NCI-H146 treated with DMSO at 0.1 percent for 48 hours (cell line): ENCODE measurements around the gene CNOT3.
"Not testable (repeated sequence)": the region's sequence is repeated elsewhere in the genome, so short reads cannot be mapped to it uniquely, and the experiment has no call there.

Experiments used
- DNase-seq: peaks from one replicate; lab custom pipeline; 2025; ENCODE audit not compliant: unreplicated experiment; lab: John Stamatoyannopoulos, UW

Gene CNOT3

GRCh38 chr19:54190503-54191010, 53.0 kb downstream of the CNOT3 start:
- peak; percentile 98 for DNase-seq

GRCh38 chr19:54191011-54191810, 53.6 kb downstream of the CNOT3 start, which contains the start of gene TSEN34:
TSEN34 (plus strand) TSS chr19:54191308; CDS start chr19:54191365, 57 bp downstream.
- peak; percentile 83 for DNase-seq

GRCh38 chr19:54191811-54192453, 54.4 kb downstream of the CNOT3 start:
- DNase-seq: no peak

DNA sequence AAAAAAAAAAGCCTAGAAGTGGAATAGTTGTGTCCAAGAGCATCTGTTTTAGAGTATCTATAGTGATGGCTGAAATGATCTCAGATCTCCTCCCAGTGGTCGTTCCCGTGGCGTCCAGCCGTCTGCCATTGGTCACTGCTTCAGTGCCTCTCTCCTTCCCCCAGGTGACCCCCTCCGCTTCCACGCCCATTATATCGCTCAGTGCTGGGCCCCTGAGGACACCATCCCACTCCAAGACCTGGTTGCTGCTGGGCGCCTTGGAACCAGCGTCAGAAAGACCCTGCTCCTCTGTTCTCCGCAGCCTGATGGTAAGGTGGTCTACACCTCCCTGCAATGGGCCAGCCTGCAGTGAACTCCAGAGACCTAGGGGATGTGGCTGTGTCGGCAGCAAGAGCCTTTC, 55.4 kb downstream of the CNOT3 start:
- DNase-seq: no peak

GRCh38 chr19:54194463-54194862, 56.9 kb downstream of the CNOT3 start:
- DNase-seq: not testable (repeated sequence)

DNA sequence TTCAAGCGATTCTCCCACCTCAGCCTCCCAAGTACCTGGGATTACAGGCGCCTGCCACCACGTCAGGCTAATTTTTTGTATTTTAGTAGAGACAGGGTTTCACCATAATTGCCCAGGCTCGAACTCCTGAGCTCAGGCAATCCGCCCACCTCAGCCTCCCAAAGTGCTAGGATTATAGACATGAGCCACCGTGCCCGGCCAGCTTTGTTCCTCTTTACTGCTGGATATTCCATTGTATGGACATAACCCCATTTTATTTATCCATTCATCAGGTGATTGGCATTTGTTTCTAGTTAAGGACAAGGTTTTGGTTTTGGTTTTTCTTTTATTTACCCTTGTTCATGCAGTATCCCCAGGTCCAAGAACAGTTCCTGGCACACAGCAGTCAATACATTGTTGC, 59.0 kb downstream of the CNOT3 start:
- no peak for DNase-seq

DNA sequence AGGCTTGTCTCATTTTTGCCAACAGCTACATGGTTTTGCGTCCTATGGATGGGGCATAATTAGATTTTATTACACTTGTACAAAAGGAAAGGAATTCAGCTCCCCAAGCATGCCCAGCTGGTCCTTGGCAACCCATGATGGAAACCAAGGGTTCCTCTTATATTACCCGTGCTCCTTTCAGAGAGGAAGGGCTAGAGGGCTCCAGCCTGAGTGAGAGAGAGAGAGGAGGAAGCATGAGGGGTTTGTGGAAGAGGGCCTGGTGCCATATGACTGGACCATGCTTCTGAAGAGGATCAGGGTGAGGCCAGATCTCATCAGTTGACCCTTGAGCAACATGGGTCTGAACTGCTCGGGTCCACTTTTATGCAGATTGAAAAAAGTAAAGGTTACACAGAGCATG, 59.6 kb downstream of the CNOT3 start:
- no peak for DNase-seq

DNA sequence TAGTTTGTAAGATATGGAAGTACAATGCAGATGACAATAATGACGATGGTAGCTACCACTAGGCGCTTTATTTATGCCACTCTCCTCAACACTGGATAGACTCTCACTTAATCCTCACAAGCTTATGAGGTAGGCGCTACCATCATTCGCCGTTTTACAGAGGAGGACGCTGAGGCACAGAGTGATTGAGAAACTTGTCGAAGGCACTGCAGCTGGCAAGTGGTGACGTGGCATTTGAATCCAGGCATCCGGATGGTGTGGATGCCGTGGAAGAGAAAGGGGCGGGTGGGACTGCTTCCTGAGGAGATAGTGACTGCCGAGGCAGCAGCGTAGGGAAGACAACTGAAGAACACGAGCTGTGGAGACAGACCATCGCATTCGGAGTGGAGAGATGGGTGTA, 61.8 kb downstream of the CNOT3 start:
- DNase-seq: no peak

DNA sequence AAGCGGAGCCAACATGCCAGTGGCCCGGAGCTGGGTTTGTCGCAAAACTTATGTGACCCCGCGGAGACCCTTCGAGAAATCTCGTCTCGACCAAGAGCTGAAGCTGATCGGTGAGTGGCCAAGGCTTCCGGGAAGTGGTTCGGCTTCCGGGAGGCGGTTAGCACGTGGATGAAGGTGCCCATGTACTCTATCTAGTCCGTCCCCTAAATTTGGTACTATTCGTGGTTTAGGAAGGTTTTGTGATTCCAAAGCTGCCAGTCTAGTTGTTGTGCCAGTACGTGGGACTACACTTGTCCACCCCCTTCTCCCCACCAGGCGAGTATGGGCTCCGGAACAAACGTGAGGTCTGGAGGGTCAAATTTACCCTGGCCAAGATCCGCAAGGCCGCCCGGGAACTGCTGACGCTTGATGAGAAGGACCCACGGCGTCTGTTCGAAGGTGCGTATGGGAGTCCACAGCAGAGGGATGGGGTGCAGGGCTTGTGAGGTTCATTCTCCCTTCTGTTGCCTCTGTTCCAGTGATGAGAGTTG, 63.7 kb downstream of the CNOT3 start:
- no peak for DNase-seq

- DNase-seq: no peak
These were observed 64.4 kb downstream of the CNOT3 start for GRCh38 chr19:54201980-54202379.

DNA sequence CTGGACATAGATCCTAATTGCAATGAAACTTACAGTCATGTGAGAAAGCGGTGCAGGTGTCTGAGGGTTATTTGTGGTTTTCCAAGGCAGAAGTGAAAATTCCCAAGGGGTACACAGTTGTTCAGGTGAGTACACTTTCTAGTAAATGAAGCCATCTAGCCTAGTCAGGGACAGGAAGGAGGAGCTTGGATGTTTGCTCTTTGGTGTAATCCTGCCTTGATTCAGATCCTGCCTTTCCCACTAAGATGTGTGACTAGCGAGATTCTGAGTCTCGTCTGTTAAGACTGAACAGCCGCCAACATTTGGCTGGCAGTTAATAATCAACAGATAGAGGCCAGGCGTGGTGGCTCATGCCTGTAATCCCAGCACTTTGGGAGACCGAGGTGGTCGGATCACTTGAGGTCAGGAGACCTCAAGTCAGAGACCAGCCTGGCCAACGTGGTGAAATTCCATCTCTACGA, 65.6 kb downstream of the CNOT3 start:
- no peak for DNase-seq

DNA sequence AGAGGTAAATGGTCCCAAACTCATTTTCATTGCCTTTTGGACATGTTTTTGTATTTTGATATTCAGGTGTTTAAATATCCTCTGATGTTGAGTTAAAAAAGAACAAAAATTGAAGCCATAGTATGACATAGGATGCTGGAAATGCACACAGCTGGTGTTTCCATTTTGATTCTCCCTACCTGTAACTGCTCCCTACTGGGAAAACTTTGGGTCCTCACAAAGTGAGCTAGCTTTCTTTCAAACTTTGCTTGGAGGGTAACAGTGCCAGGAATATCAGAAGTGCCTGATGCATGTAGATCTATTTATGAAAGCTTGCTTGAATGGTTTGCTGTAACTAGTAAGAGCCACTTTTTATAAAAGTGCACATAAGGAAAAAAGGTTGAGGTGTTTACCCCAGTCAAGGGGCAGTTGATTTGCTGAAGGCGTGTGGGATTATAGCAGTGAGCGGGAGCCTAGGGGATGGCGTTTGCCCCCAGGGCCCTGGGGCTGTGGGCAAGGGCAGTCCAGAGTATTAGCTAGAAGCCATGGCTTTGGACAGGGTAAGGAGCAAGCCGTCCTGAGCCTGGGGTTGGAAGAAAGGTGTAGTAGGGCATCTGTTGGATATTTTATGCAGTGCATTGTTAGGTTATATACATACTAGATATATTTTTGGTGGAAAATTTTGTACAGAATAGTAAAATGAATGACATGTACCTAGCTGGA, 67.4 kb downstream of the CNOT3 start:
- no peak for DNase-seq
